Measurements from ENCODE around the gene GSG1. TPM values are rescaled to one million over a fixed set of nuclear protein-coding genes. Genes with fewer than 3 reads are reported as not detected.

The GSG1 gene
- total RNA-seq, 6 experiments from 2014 or later: 0.48 to 1.0 (median 0.75) TPM

DNA sequence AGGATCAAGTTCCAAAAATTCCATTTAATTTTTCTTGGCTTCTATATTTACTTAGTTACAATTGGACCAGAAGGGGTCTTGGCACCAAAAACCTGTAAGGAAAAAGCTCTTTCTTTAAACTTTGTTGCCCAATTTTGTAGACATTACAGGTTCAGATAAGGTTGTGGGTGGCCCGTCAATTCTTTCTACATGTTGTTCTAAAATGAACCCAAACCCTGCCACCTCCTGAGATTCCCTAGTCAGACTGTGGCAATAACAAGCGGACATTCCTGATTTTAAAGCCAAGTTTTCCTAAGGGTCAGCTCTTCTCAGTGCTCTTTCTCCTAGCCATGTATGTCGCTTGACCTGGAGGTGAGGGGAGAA, 45.0 kb upstream of the GSG1 start:
- H3K27ac Mint-ChIP-seq: no peak overlapping the region
- no peak for DNase-seq
- H3K36me3 Mint-ChIP-seq (ENCODE audit: low read depth): no peaks in the 10 kb centered on the region
- peaks cover 9% of the 10 kb centered on the region for H3K4me1 Mint-ChIP-seq (ENCODE audit: low read depth)
- no peaks in the 10 kb centered on the region for H3K27me3 Mint-ChIP-seq (ENCODE audit: insufficient read depth)
- H3K9me3 Mint-ChIP-seq: no peaks in the 10 kb centered on the region
- TF ChIP-seq CTCF (IDR thresholded peaks at IDR 0.05): no peak
- H3K4me3 Mint-ChIP-seq: no peak overlapping the region

GRCh38 chr12:13147688-13148484, 44.4 kb upstream of the GSG1 start:
- no peak for TF ChIP-seq CTCF (IDR thresholded peaks at IDR 0.05)
- no peak overlapping the region for H3K4me3 Mint-ChIP-seq
- no peaks in the 10 kb centered on the region for H3K9me3 Mint-ChIP-seq
- peaks cover 8% of the 10 kb centered on the region; the same call in 1 of the 2 replicates for H3K4me1 Mint-ChIP-seq (ENCODE audit: low read depth)
- no peaks in the 10 kb centered on the region for H3K27me3 Mint-ChIP-seq (ENCODE audit: insufficient read depth)
- no peak for DNase-seq
- H3K27ac Mint-ChIP-seq: no peak overlapping the region
- no peaks in the 10 kb centered on the region for H3K36me3 Mint-ChIP-seq (ENCODE audit: low read depth)

GRCh38 chr12:13146336-13146938, 43.0 kb upstream of the GSG1 start:
- no peaks in the 10 kb centered on the region for H3K36me3 Mint-ChIP-seq (ENCODE audit: low read depth)
- no peak overlapping the region for H3K4me3 Mint-ChIP-seq
- no peaks in the 10 kb centered on the region for H3K9me3 Mint-ChIP-seq
- no peaks in the 10 kb centered on the region for H3K27me3 Mint-ChIP-seq (ENCODE audit: insufficient read depth)
- peaks cover 8% of the 10 kb centered on the region; the same call in 1 of the 2 replicates for H3K4me1 Mint-ChIP-seq (ENCODE audit: low read depth)
- no peak overlapping the region for H3K27ac Mint-ChIP-seq
- no peak for TF ChIP-seq CTCF (IDR thresholded peaks at IDR 0.05)
- DNase-seq: no peak

- no peak for TF ChIP-seq CTCF (IDR thresholded peaks at IDR 0.05)
- Mint-ChIP-seq H3K27me3 (ENCODE audit: insufficient read depth) (no peaks in the 10 kb centered on the region), H3K9me3 (no peaks in the 10 kb centered on the region), H3K27ac (no peak overlapping the region), H3K4me1 (ENCODE audit: low read depth) (peaks cover 8% of the 10 kb centered on the region; the same call in 1 of the 2 replicates), H3K4me3 (no peak overlapping the region), H3K36me3 (ENCODE audit: low read depth) (no peaks in the 10 kb centered on the region)
- DNase-seq: no peak
Observed at GRCh38 chr12:13144266-13144828, 40.9 kb upstream of the GSG1 start.

DNA sequence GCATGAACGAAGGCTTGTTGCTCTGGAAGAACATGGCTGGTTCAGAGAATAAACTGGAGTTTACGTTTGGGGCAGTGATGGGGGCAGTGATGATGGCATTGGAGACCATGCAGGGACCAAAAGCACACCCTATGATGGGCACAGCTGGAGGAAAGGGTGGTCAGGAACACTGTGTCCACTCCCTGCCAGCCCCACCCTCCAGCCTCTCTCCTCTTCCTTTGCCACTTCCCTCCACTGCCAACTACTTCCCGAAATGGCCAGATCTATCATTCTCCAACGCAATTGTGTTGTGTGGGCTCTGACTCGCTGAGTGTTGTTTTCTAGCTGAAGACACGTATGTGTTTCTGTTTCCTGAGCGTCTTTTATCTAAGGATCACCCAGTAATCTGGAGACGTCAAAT, 39.3 kb upstream of the GSG1 start:
- H3K4me1 Mint-ChIP-seq (ENCODE audit: low read depth): peaks cover 8% of the 10 kb centered on the region; the same call in 1 of the 2 replicates
- H3K27ac Mint-ChIP-seq: no peak overlapping the region
- H3K27me3 Mint-ChIP-seq (ENCODE audit: insufficient read depth): no peaks in the 10 kb centered on the region; the same call in 1 of the 2 replicates
- no peak for DNase-seq
- no peak overlapping the region for H3K4me3 Mint-ChIP-seq
- TF ChIP-seq CTCF (IDR thresholded peaks at IDR 0.05): no peak
- H3K36me3 Mint-ChIP-seq (ENCODE audit: low read depth): no peaks in the 10 kb centered on the region
- H3K9me3 Mint-ChIP-seq: no peaks in the 10 kb centered on the region

All from HFFc6 (cell line).